ENCODE data around the gene ADCY6.

Gene ADCY6

GRCh38 chr12:48815126-48816110 is 26.5 kb upstream of the ADCY6 start:
- no peak for TF ChIP-seq CTCF (IDR thresholded peaks at IDR 0.05; ENCODE audit: insufficient read depth, low read depth, low read length, missing control alignments)
- H3K4me3 ChIP-seq (ENCODE audit: low read length), result peak overlapping the region; percentile 90
- peak; percentile 92 for DNase-seq (ENCODE audit: low read depth)

- H3K4me3 ChIP-seq (ENCODE audit: low read length), result peak overlapping the region; percentile 90
- peak; percentile 78 for DNase-seq (ENCODE audit: low read depth)
- peak; percentile 65 for TF ChIP-seq CTCF (IDR thresholded peaks at IDR 0.05; ENCODE audit: insufficient read depth, low read depth, low read length, missing control alignments)
These were observed 25.6 kb upstream of the ADCY6 start for GRCh38 chr12:48814262-48815125.

GRCh38 chr12:48813465-48814261 is 24.8 kb upstream of the ADCY6 start:
- TF ChIP-seq CTCF (IDR thresholded peaks at IDR 0.05; ENCODE audit: insufficient read depth, low read depth, low read length, missing control alignments), result no peak

GRCh38 chr12:48812389-48812788 is 23.5 kb upstream of the ADCY6 start:
- no peak for TF ChIP-seq CTCF (IDR thresholded peaks at IDR 0.05; ENCODE audit: insufficient read depth, low read depth, low read length, missing control alignments)
- no peak overlapping the region for H3K4me3 ChIP-seq (ENCODE audit: low read length)
- DNase-seq (ENCODE audit: low read depth), result no peak

More at GRCh38 chr12:48813465-48814261, 24.8 kb upstream of the ADCY6 start:
- H3K4me3 ChIP-seq (ENCODE audit: low read length), result peak overlapping the region; percentile 90
- no peak for DNase-seq (ENCODE audit: low read depth)

- no peak overlapping the region for H3K4me3 ChIP-seq (ENCODE audit: low read length)
- no peak for TF ChIP-seq CTCF (IDR thresholded peaks at IDR 0.05; ENCODE audit: insufficient read depth, low read depth, low read length, missing control alignments)
- no peak for DNase-seq (ENCODE audit: low read depth)
These were observed 22.7 kb upstream of the ADCY6 start for GRCh38 chr12:48811437-48812090.
